ENCODE measurements around the gene MTX2. TPM values are rescaled to one million over a fixed set of nuclear protein-coding genes. Genes with fewer than 3 reads are reported as not detected.
"Not testable (repeated sequence)": the region's sequence is repeated elsewhere in the genome, so short reads cannot be mapped to it uniquely, and the experiment has no call there.

Gene MTX2
- total RNA-seq, 1 experiment from 2014 or later, result 85.3 TPM

- DNase-seq (ENCODE audit: low read depth, low spot score), result no peak
- in situ Hi-C loops (cut with HindIII; ENCODE audit: low pct_unique_long_range_greater_than_20kb, low sequenced_read_pairs), result no loop called here
Observed at GRCh38 chr2:176331646-176332045, 62.4 kb downstream of the MTX2 start.

- in situ Hi-C loops (cut with HindIII; ENCODE audit: low pct_unique_long_range_greater_than_20kb, low sequenced_read_pairs), result no loop called here
- DNase-seq (ENCODE audit: low read depth, low spot score), result no peak
Observed at GRCh38 chr2:176334729-176335128, 65.5 kb downstream of the MTX2 start.

- no peak for DNase-seq (ENCODE audit: low read depth, low spot score)
- in situ Hi-C loops (cut with HindIII; ENCODE audit: low pct_unique_long_range_greater_than_20kb, low sequenced_read_pairs), result no loop called here
Observed at GRCh38 chr2:176338395-176338794, 69.2 kb downstream of the MTX2 start.

GRCh38 chr2:176339208-176339607, 70.0 kb downstream of the MTX2 start:
- in situ Hi-C loops (cut with HindIII; ENCODE audit: low pct_unique_long_range_greater_than_20kb, low sequenced_read_pairs), result no loop called here

GRCh38 chr2:176356251-176356650, 87.0 kb downstream of the MTX2 start:
- no peak for DNase-seq (ENCODE audit: low read depth, low spot score)
- in situ Hi-C loops (cut with HindIII; ENCODE audit: low pct_unique_long_range_greater_than_20kb, low sequenced_read_pairs), result no loop called here

More at GRCh38 chr2:176339208-176339607, 70.0 kb downstream of the MTX2 start:
- no peak for DNase-seq (ENCODE audit: low read depth, low spot score)

GRCh38 chr2:176364273-176364977, 95.2 kb downstream of the MTX2 start:
- in situ Hi-C loops (cut with HindIII; ENCODE audit: low pct_unique_long_range_greater_than_20kb, low sequenced_read_pairs), result no loop called here
- no peak for DNase-seq (ENCODE audit: low read depth, low spot score)

- in situ Hi-C loops (cut with HindIII; ENCODE audit: low pct_unique_long_range_greater_than_20kb, low sequenced_read_pairs), result no loop called here
Observed at GRCh38 chr2:176368349-176368748, 99.1 kb downstream of the MTX2 start.

GRCh38 chr2:176370467-176371171, 101.4 kb downstream of the MTX2 start:
- DNase-seq (ENCODE audit: low read depth, low spot score), result no peak
- in situ Hi-C loops (cut with HindIII; ENCODE audit: low pct_unique_long_range_greater_than_20kb, low sequenced_read_pairs), result no loop called here

More at GRCh38 chr2:176368349-176368748, 99.1 kb downstream of the MTX2 start:
- DNase-seq (ENCODE audit: low read depth, low spot score), result no peak

- DNase-seq (ENCODE audit: low read depth, low spot score); in situ Hi-C loops (cut with HindIII; ENCODE audit: low pct_unique_long_range_greater_than_20kb, low sequenced_read_pairs): not testable (repeated sequence)
Observed at GRCh38 chr2:176373155-176373554, 103.9 kb downstream of the MTX2 start.

GRCh38 chr2:176378323-176378722, 109.1 kb downstream of the MTX2 start:
- in situ Hi-C loops (cut with HindIII; ENCODE audit: low pct_unique_long_range_greater_than_20kb, low sequenced_read_pairs), result no loop called here
- no peak for DNase-seq (ENCODE audit: low read depth, low spot score)

- no peak for DNase-seq (ENCODE audit: low read depth, low spot score)
- in situ Hi-C loops (cut with HindIII; ENCODE audit: low pct_unique_long_range_greater_than_20kb, low sequenced_read_pairs), result no loop called here
Observed at GRCh38 chr2:176380341-176380740, 111.1 kb downstream of the MTX2 start.

- no peak for DNase-seq (ENCODE audit: low read depth, low spot score)
- in situ Hi-C loops (cut with HindIII; ENCODE audit: low pct_unique_long_range_greater_than_20kb, low sequenced_read_pairs), result no loop called here
Observed at GRCh38 chr2:176383100-176383499, 113.9 kb downstream of the MTX2 start.

- in situ Hi-C loops (cut with HindIII; ENCODE audit: low pct_unique_long_range_greater_than_20kb, low sequenced_read_pairs), result no loop called here
- DNase-seq (ENCODE audit: low read depth, low spot score), result no peak
Observed at GRCh38 chr2:176383836-176384442, 114.7 kb downstream of the MTX2 start.

GRCh38 chr2:176385219-176385759, 116.0 kb downstream of the MTX2 start:
- in situ Hi-C loops (cut with HindIII; ENCODE audit: low pct_unique_long_range_greater_than_20kb, low sequenced_read_pairs), result no loop called here
- DNase-seq (ENCODE audit: low read depth, low spot score), result no peak

- in situ Hi-C loops (cut with HindIII; ENCODE audit: low pct_unique_long_range_greater_than_20kb, low sequenced_read_pairs), result no loop called here
- peak; percentile 8 for DNase-seq (ENCODE audit: low read depth, low spot score)
Observed at GRCh38 chr2:176385838-176386237, 116.6 kb downstream of the MTX2 start.

Measured in SK-MEL-5 (cell line).